Measurements from ENCODE around the gene TFCP2.

DNA sequence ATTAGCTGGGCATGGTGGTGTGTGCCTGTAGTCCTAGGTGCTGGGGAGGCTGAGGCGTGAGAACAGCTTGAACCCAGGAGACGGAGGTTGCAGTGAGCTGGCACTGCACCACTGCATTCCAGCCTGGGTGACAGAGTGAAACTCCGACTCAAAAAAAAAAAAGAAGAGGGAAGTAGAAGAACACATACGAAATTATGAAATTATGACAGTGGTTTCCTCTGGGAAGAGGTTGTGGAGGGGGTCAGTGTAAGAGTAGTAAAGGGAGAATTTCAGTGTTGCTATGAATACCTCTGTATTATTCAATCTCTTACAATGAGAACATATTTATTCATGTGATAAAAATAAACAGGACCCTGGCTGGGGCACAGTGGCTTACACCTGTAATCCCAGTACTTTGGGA, 64.8 kb downstream of the TFCP2 start:
- TF ChIP-seq, protein P1, sequence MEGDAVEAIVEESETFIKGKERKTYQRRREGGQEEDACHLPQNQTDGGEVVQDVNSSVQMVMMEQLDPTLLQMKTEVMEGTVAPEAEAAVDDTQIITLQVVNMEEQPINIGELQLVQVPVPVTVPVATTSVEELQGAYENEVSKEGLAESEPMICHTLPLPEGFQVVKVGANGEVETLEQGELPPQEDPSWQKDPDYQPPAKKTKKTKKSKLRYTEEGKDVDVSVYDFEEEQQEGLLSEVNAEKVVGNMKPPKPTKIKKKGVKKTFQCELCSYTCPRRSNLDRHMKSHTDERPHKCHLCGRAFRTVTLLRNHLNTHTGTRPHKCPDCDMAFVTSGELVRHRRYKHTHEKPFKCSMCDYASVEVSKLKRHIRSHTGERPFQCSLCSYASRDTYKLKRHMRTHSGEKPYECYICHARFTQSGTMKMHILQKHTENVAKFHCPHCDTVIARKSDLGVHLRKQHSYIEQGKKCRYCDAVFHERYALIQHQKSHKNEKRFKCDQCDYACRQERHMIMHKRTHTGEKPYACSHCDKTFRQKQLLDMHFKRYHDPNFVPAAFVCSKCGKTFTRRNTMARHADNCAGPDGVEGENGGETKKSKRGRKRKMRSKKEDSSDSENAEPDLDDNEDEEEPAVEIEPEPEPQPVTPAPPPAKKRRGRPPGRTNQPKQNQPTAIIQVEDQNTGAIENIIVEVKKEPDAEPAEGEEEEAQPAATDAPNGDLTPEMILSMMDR (IDR thresholded peaks at IDR 0.05) = no peak
- TF ChIP-seq POLR2A (IDR thresholded peaks at IDR 0.05) = no peak
